ENCODE data around the gene ANAPC15. TPM values are rescaled to one million over a fixed set of nuclear protein-coding genes. Genes with fewer than 3 reads are reported as not detected.

The ANAPC15 gene
- total RNA-seq, 6 experiments from 2014 or later = 83.0 to 119 (median 95.8) TPM

GRCh38 chr11:72114570-72114969, 2.1 kb upstream of the ANAPC15 start:
- DNase-seq = peak; percentile 32
- TF ChIP-seq, protein P1, sequence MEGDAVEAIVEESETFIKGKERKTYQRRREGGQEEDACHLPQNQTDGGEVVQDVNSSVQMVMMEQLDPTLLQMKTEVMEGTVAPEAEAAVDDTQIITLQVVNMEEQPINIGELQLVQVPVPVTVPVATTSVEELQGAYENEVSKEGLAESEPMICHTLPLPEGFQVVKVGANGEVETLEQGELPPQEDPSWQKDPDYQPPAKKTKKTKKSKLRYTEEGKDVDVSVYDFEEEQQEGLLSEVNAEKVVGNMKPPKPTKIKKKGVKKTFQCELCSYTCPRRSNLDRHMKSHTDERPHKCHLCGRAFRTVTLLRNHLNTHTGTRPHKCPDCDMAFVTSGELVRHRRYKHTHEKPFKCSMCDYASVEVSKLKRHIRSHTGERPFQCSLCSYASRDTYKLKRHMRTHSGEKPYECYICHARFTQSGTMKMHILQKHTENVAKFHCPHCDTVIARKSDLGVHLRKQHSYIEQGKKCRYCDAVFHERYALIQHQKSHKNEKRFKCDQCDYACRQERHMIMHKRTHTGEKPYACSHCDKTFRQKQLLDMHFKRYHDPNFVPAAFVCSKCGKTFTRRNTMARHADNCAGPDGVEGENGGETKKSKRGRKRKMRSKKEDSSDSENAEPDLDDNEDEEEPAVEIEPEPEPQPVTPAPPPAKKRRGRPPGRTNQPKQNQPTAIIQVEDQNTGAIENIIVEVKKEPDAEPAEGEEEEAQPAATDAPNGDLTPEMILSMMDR (IDR thresholded peaks at IDR 0.05) = no peak
- H3K27me3 Mint-ChIP-seq (ENCODE audit: insufficient read depth) = peaks cover 6% of the 10 kb centered on the region; the same call in 1 of the 2 replicates
- H3K4me1 Mint-ChIP-seq (ENCODE audit: low read depth) = peaks cover 78% of the 10 kb centered on the region
- peaks cover 25% of the 10 kb centered on the region for H3K36me3 Mint-ChIP-seq (ENCODE audit: low read depth)
- peak overlapping the region; percentile 100 for H3K27ac Mint-ChIP-seq
- H3K4me3 Mint-ChIP-seq = peak overlapping the region; percentile 98
- H3K9me3 Mint-ChIP-seq = no peaks in the 10 kb centered on the region

DNA sequence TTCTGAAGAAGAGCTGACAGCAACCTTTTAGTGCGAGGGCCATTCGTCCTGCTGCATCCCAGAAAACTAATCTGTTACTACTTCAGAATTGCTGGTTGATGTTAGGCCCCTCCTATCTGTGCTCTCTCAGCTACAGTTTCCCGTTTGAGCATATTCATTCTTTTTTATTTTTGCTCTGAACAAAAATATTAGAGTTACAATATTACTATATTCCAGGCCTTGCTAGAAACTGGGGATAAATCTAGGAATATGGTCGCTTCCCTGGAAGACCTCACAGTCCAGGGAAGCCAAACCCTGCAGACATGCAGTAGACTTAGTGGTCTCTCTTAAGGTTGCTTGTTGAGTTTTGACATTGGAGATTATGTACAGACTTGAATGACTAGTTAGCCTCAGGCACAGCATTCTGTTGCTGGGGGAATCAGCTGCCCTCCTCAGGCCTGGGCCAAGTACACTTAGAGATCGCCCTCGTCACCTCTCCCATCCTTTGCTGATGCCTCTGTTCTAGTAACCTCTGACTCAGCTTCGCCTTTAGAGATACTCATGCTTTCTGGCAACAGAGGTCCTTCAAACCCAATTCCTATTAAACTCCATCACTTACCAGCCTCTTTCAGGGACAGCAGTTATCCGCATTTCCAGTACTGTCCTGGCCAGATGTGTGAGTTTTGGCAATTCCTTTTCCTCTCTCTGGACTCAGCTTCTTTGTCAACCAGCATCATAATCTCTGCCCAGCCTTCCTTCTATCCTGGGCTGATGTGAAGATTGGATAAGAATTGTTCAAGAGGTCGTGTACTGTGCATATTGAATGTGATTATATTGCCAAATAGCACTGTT, 698 bp upstream of the ANAPC15 start:
- TF ChIP-seq, protein P1 (IDR thresholded peaks at IDR 0.05) = no peak
- Mint-ChIP-seq H3K4me1 (ENCODE audit: low read depth) (peaks cover 66% of the 10 kb centered on the region), H3K9me3 (no peaks in the 10 kb centered on the region), H3K27ac (peak overlapping the region; percentile 100), H3K36me3 (ENCODE audit: low read depth) (peaks cover 25% of the 10 kb centered on the region), H3K27me3 (ENCODE audit: insufficient read depth) (peaks cover 6% of the 10 kb centered on the region; the same call in 1 of the 2 replicates), H3K4me3 (peak overlapping the region; percentile 98)
- peak; percentile 95 for DNase-seq

- H3K9me3 Mint-ChIP-seq = no peaks in the 10 kb centered on the region
- TF ChIP-seq, protein P1 (IDR thresholded peaks at IDR 0.05) = no peak
- peaks cover 6% of the 10 kb centered on the region; the same call in 1 of the 2 replicates for H3K27me3 Mint-ChIP-seq (ENCODE audit: insufficient read depth)
- DNase-seq = no peak
- H3K4me1 Mint-ChIP-seq (ENCODE audit: low read depth) = peaks cover 68% of the 10 kb centered on the region
- peak overlapping the region; percentile 100 for H3K27ac Mint-ChIP-seq
- peak overlapping the region; percentile 98 for H3K4me3 Mint-ChIP-seq
- peaks cover 25% of the 10 kb centered on the region for H3K36me3 Mint-ChIP-seq (ENCODE audit: low read depth)
Observed at GRCh38 chr11:72111300-72112142, 974 bp downstream of the ANAPC15 start.

GRCh38 chr11:72105888-72106287, 6.6 kb downstream of the ANAPC15 start, which contains the start of gene TOMT:
Gene TOMT (plus strand): TSS chr11:72105924. CDS start chr11:72105952, 28 bp downstream.
- no peak for DNase-seq
- no peak within 1 kb of the TSS for H3K4me3 Mint-ChIP-seq
- TF ChIP-seq, protein P1 (IDR thresholded peaks at IDR 0.05) = no peak
- peaks cover 45% of the 10 kb centered on the region for H3K4me1 Mint-ChIP-seq (ENCODE audit: low read depth)
- peaks cover 6% of the 10 kb centered on the region for H3K27me3 Mint-ChIP-seq (ENCODE audit: insufficient read depth)
- H3K27ac Mint-ChIP-seq = no peak within 1 kb of the TSS; the same call in 1 of the 2 replicates
- H3K36me3 Mint-ChIP-seq (ENCODE audit: low read depth) = peaks cover 38% of the 10 kb centered on the region
- 0 out of 2 replicates have a peak, but pooled peaks cover 4% of the 10 kb centered on the region for H3K9me3 Mint-ChIP-seq

GRCh38 chr11:72103754-72104167, 8.7 kb downstream of the ANAPC15 start:
- TF ChIP-seq, protein P1 (IDR thresholded peaks at IDR 0.05) = peak; percentile 43
- H3K9me3 Mint-ChIP-seq = 0 out of 2 replicates have a peak, but pooled peaks cover 4% of the 10 kb centered on the region
- peak overlapping the region; percentile 96 for H3K4me3 Mint-ChIP-seq
- peaks cover 38% of the 10 kb centered on the region for H3K36me3 Mint-ChIP-seq (ENCODE audit: low read depth)
- H3K27me3 Mint-ChIP-seq (ENCODE audit: insufficient read depth) = peaks cover 6% of the 10 kb centered on the region
- peak overlapping the region; percentile 88 for H3K27ac Mint-ChIP-seq
- H3K4me1 Mint-ChIP-seq (ENCODE audit: low read depth) = peaks cover 45% of the 10 kb centered on the region
- DNase-seq = no peak

Measured in HFFc6 (cell line).